ENCODE data around the gene GSPT1.

The GSPT1 gene

DNA sequence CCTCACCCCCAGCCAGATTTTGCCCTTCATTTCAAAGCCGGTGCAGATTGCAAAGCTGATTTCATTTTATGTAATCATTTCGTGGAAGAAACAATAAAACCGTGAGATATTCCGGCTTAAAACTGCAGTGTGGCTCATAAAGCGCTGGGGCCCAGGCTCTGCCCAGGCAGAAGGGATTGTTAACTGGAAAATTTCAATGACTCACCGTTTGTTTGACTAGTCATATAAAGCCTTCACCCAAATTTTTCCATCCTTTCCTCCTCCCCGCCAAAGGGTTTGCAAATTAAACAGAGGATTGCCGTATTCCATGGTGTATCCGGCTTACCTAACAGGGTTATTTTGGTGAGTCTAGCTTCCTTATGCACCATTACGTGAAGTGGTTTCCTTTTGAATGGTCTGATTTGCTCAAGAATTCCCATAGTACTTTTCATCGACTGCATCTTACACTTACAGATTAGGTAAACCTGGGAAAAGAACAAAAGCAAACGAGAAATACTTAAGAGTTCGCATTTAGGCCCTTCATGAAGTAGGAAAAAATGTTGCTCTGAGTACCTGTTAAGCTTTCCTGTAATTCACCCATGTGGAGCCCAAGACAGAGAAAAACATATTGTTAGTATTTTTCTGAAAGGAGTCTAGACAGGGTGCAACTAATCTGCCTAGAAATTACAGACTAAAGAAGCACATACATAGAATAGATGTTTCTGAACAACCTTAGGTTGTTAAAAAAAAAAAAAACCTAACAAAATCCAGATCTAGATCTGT lies 949 bp upstream of the GSPT1 start:
- H4K20me1 ChIP-seq (ENCODE audit: insufficient read depth, low read length, poor library complexity, severe bottlenecking) = peaks cover 25% of the 10 kb centered on the region
- H3K36me3 ChIP-seq (ENCODE audit: insufficient read depth, low read length) = no peaks in the 10 kb centered on the region
- H3K9ac ChIP-seq (ENCODE audit: low read depth, low read length, poor library complexity, severe bottlenecking) = peak overlapping the region; percentile 56
- H3K79me2 ChIP-seq (ENCODE audit: insufficient read depth, low read length) = peaks cover 37% of the 10 kb centered on the region
- no peaks in the 10 kb centered on the region for H3K27me3 ChIP-seq (ENCODE audit: insufficient read depth, low read length, poor library complexity, severe bottlenecking)
- peak overlapping the region; percentile 94 for H2AFZ ChIP-seq (ENCODE audit: low read length)
- peak overlapping the region; percentile 71 for H3K4me3 ChIP-seq (ENCODE audit: low read length, poor library complexity, severe bottlenecking)
- H3K4me2 ChIP-seq (ENCODE audit: low read depth, low read length, poor library complexity, severe bottlenecking) = peak overlapping the region; percentile 71
- TF ChIP-seq EZH2phosphoT487 (IDR thresholded peaks at IDR 0.05; ENCODE audit: borderline replicate concordance) = no peak
- TF ChIP-seq, protein P1, sequence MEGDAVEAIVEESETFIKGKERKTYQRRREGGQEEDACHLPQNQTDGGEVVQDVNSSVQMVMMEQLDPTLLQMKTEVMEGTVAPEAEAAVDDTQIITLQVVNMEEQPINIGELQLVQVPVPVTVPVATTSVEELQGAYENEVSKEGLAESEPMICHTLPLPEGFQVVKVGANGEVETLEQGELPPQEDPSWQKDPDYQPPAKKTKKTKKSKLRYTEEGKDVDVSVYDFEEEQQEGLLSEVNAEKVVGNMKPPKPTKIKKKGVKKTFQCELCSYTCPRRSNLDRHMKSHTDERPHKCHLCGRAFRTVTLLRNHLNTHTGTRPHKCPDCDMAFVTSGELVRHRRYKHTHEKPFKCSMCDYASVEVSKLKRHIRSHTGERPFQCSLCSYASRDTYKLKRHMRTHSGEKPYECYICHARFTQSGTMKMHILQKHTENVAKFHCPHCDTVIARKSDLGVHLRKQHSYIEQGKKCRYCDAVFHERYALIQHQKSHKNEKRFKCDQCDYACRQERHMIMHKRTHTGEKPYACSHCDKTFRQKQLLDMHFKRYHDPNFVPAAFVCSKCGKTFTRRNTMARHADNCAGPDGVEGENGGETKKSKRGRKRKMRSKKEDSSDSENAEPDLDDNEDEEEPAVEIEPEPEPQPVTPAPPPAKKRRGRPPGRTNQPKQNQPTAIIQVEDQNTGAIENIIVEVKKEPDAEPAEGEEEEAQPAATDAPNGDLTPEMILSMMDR (conservative IDR thresholded peaks at IDR 0.05; ENCODE audit: low read length) = no peak
- H3K9me3 ChIP-seq (ENCODE audit: insufficient read depth, low read depth, low read length) = no peaks in the 10 kb centered on the region
- peaks cover 13% of the 10 kb centered on the region for H3K4me1 ChIP-seq (ENCODE audit: insufficient read depth, low read length, poor library complexity, severe bottlenecking)
- H3F3A ChIP-seq (ENCODE audit: low read depth) = no peaks in the 10 kb centered on the region
- H3K9me2 ChIP-seq (replicated peaks; ENCODE audit: low read depth, low read length) = no peaks in the 10 kb centered on the region

GRCh38 chr16:11915114-11915643 lies 577 bp downstream of the GSPT1 start:
- Histone ChIP-seq H4K20me1 (ENCODE audit: insufficient read depth, low read length, poor library complexity, severe bottlenecking) (peaks cover 37% of the 10 kb centered on the region), H3K36me3 (ENCODE audit: insufficient read depth, low read length) (no peaks in the 10 kb centered on the region), H3K27me3 (ENCODE audit: insufficient read depth, low read length, poor library complexity, severe bottlenecking) (no peaks in the 10 kb centered on the region), H3F3A (ENCODE audit: low read depth) (no peaks in the 10 kb centered on the region), H2AFZ (ENCODE audit: low read length) (peak overlapping the region; percentile 60; the same call in 1 of the 2 replicates), H3K9me2 (replicated peaks; ENCODE audit: low read depth, low read length) (no peaks in the 10 kb centered on the region), H3K4me3 (ENCODE audit: low read length, poor library complexity, severe bottlenecking) (peak overlapping the region; percentile 77), H3K9me3 (ENCODE audit: insufficient read depth, low read depth, low read length) (no peaks in the 10 kb centered on the region), H3K79me2 (ENCODE audit: insufficient read depth, low read length) (peaks cover 52% of the 10 kb centered on the region), H3K4me2 (ENCODE audit: low read depth, low read length, poor library complexity, severe bottlenecking) (peak overlapping the region; percentile 78), H3K4me1 (ENCODE audit: insufficient read depth, low read length, poor library complexity, severe bottlenecking) (peaks cover 24% of the 10 kb centered on the region), H3K9ac (ENCODE audit: low read depth, low read length, poor library complexity, severe bottlenecking) (peak overlapping the region; percentile 74)
- TF ChIP-seq, protein P1 (conservative IDR thresholded peaks at IDR 0.05; ENCODE audit: low read length) = no peak
- no peak for TF ChIP-seq EZH2phosphoT487 (IDR thresholded peaks at IDR 0.05; ENCODE audit: borderline replicate concordance)

DNA sequence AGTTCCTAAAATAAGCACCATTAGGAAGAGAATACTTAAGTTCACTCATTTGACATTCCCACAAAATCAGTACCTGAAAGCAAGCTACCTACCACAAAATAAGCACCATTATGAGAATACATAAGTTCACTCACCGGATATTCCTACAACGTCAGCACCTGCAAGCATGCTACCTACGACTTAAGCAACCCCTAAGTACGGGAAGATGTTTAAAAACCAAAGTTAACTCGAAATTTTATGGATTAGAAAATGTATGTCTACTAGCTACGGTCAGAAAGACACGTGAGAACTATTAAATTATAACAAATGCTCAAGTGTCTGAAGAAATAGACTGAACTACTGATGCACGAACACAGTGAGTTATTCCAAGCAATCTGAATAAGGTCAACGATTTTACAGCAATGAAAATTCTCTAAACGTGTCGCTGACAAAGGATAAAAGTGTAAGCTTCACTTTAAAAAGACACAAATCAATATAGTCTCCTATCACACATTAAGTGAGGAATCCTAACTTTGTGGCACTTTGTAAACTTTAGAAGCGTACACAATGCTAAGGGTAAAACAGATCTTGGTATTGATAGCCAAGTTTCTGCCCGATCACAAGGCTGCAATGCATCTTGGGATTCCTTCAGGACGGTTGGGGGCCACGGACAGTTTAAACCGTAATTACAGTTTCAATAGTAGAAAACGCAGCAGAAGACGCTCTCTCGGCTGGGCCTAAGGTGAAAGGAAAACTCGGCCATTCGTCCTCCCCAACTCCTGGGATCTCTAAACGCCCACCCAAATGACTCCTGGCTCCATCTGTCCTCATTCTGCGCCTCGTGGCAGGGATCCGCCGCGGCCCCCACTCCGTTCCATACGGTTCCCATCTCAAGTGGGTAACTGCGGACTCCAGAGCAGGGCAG lies 1.3 kb downstream of the GSPT1 start:
- Histone ChIP-seq H3K4me1 (ENCODE audit: insufficient read depth, low read length, poor library complexity, severe bottlenecking) (peaks cover 26% of the 10 kb centered on the region), H3F3A (ENCODE audit: low read depth) (no peaks in the 10 kb centered on the region), H3K4me2 (ENCODE audit: low read depth, low read length, poor library complexity, severe bottlenecking) (peak overlapping the region; percentile 78), H3K4me3 (ENCODE audit: low read length, poor library complexity, severe bottlenecking) (peak overlapping the region; percentile 77), H3K9me3 (ENCODE audit: insufficient read depth, low read depth, low read length) (no peaks in the 10 kb centered on the region), H3K27me3 (ENCODE audit: insufficient read depth, low read length, poor library complexity, severe bottlenecking) (no peaks in the 10 kb centered on the region), H3K9ac (ENCODE audit: low read depth, low read length, poor library complexity, severe bottlenecking) (peak overlapping the region; percentile 74), H3K36me3 (ENCODE audit: insufficient read depth, low read length) (no peaks in the 10 kb centered on the region), H3K9me2 (replicated peaks; ENCODE audit: low read depth, low read length) (no peaks in the 10 kb centered on the region), H4K20me1 (ENCODE audit: insufficient read depth, low read length, poor library complexity, severe bottlenecking) (peaks cover 37% of the 10 kb centered on the region), H3K79me2 (ENCODE audit: insufficient read depth, low read length) (peaks cover 59% of the 10 kb centered on the region), H2AFZ (ENCODE audit: low read length) (no peak overlapping the region; the same call in 1 of the 2 replicates)
- TF ChIP-seq EZH2phosphoT487 (IDR thresholded peaks at IDR 0.05; ENCODE audit: borderline replicate concordance) = no peak
- TF ChIP-seq, protein P1 (conservative IDR thresholded peaks at IDR 0.05; ENCODE audit: low read length) = no peak
